GM19025 (cell line): ENCODE data around the gene CACNA1F.
"Not testable (repeated sequence)": the region's sequence is repeated elsewhere in the genome, so short reads cannot be mapped to it uniquely, and the experiment has no call there.

Experiments used
- ATAC-seq: cut with Tn5 transposase; IDR thresholded peaks from one replicate; pipeline ENCODE4 v1.9.1; 2021; ENCODE audit warnings: mild to moderate bottlenecking, low read depth, moderate library complexity; ENCODE audit not compliant: unreplicated experiment

CACNA1F gene

GRCh38 chrX:49178537-49178936 is 54.6 kb downstream of the CACNA1F start:
- ATAC-seq = no peak

GRCh38 chrX:49177873-49178480 is 55.2 kb downstream of the CACNA1F start:
- ATAC-seq = no peak

- ATAC-seq = no peak
Observed at GRCh38 chrX:49177338-49177833, 55.8 kb downstream of the CACNA1F start.

- ATAC-seq = no peak
Observed at GRCh38 chrX:49176421-49177326, 56.5 kb downstream of the CACNA1F start.

- no peak for ATAC-seq
Observed at GRCh38 chrX:49175435-49176274, 57.5 kb downstream of the CACNA1F start.

- ATAC-seq = no peak
Observed at GRCh38 chrX:49174723-49175122, 58.4 kb downstream of the CACNA1F start.

GRCh38 chrX:49173544-49173943 is 59.6 kb downstream of the CACNA1F start:
- not testable (repeated sequence) for ATAC-seq

GRCh38 chrX:49172280-49172780 is 60.8 kb downstream of the CACNA1F start:
- peak; percentile 71 for ATAC-seq

- peak; percentile 34 for ATAC-seq
Observed at GRCh38 chrX:49171752-49172279, 61.3 kb downstream of the CACNA1F start, which contains the start of gene PLP2. Gene PLP2 (plus strand): TSS chrX:49171898. CDS start chrX:49172001, 103 bp downstream.

GRCh38 chrX:49167740-49168108 is 65.4 kb downstream of the CACNA1F start:
- ATAC-seq = no peak

GRCh38 chrX:49166914-49167739 is 66.0 kb downstream of the CACNA1F start:
- ATAC-seq = peak; percentile 28

- ATAC-seq = peak; percentile 20
Observed at GRCh38 chrX:49165901-49166881, 66.9 kb downstream of the CACNA1F start.

GRCh38 chrX:49164589-49165360 is 68.4 kb downstream of the CACNA1F start:
- ATAC-seq = no peak

GRCh38 chrX:49163555-49164419 is 69.4 kb downstream of the CACNA1F start:
- ATAC-seq = peak; percentile 43

- no peak for ATAC-seq
Observed at GRCh38 chrX:49162620-49163019, 70.5 kb downstream of the CACNA1F start, which contains the start of gene MAGIX. Gene MAGIX (plus strand): TSS chrX:49162758. CDS start chrX:49162890, 132 bp downstream.

- ATAC-seq = no peak
Observed at GRCh38 chrX:49161632-49162031, 71.5 kb downstream of the CACNA1F start.
